HG02571 (cell line): ENCODE measurements around the gene TUBA4A.
"Not testable (repeated sequence)": the region's sequence is repeated elsewhere in the genome, so short reads cannot be mapped to it uniquely, and the experiment has no call there.

Source experiments
- ATAC-seq: cut with Tn5 transposase; IDR thresholded peaks from one replicate; pipeline ENCODE4 v1.9.1; 2021; ENCODE audit warnings: mild to moderate bottlenecking, moderate library complexity; ENCODE audit not compliant: unreplicated experiment

The TUBA4A gene

DNA sequence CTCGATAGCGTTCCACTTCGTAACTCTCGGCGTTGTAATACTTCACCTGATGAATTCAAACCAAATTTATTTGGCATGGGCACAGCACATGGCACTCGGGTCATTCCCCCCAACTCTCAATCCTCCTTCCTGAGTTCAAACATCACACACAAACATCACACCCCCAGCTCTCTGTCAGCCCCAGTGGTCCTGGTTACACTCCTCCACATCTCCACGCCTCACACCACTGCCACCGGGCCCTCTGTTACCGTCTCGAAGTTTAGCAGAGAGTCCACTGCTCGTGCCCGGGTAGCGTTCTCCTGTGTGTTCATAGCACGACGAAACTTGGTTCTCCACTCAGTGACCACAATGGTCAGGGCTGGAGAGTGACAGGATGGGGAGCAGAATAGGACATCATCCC lies 39.6 kb downstream of the TUBA4A start:
- no peak for ATAC-seq

DNA sequence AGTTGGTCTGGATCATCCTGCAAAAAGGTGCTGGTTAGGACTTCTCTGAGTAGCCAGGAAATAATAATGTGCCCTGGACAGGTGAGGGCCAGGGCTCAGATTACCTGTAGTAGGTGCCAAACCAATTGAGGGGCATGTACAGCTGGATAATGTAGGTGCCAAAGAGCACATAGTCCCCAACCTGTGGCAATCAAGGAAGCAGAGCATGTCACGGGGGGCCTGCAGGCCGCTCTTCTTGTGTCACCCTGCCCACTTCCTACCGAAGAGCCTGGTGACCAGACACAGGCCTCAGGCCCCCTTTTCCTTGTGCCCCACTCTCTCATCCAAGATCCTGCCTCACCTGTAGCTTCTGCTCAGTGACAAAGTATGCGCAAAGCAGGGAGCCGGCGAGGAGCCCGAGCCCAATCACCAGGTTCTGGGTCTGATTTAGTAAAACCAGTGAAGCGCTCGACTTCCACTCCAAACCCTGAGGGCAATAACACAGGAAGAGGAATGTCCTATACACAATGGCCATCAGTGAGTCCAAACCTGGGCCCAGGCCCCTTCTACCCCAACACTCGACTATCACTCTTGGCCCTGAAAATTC lies 40.1 kb downstream of the TUBA4A start:
- ATAC-seq: no peak

DNA sequence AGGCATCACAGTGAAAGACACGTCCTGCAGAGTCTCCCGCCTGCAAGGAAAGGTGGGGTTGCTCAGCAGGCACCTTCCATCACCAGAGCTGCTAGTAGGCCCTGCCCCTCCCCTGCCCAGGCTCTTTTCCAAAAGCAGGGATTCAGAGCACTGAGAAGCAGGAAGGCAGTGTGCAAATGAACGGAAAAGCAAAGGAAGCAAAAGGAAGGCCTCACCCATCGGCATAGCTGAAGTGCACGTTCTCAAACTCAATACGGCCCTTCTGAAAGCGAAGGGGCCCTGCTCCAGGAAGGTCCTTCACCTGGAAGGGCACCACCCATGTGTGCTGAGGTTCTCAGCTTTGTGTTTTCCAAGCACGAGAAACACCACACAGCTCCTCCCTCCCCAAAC lies 40.7 kb downstream of the TUBA4A start:
- no peak for ATAC-seq

DNA sequence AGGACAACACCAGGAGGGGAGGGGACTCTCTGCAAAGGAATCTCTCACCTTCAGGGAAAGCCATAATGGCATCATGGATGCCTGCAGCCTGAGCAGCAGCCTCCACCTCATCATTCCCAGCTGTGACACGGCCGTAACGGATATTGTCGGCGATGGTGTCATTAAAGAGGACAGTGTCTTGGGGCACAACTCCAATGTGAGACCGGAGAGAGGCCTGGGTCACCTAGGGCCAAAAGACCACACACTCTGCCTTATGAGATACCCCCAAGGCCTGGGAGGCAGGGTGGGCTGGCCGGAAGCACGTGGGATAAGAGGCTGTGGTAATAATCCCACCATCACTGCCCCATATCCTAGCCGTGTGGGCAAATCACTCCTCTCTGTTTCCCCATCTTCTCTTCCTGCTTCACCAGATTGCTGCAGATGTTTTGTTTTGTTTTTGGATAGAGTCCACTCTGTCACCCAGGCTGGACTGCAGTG lies 42.8 kb downstream of the TUBA4A start:
- ATAC-seq: no peak

DNA sequence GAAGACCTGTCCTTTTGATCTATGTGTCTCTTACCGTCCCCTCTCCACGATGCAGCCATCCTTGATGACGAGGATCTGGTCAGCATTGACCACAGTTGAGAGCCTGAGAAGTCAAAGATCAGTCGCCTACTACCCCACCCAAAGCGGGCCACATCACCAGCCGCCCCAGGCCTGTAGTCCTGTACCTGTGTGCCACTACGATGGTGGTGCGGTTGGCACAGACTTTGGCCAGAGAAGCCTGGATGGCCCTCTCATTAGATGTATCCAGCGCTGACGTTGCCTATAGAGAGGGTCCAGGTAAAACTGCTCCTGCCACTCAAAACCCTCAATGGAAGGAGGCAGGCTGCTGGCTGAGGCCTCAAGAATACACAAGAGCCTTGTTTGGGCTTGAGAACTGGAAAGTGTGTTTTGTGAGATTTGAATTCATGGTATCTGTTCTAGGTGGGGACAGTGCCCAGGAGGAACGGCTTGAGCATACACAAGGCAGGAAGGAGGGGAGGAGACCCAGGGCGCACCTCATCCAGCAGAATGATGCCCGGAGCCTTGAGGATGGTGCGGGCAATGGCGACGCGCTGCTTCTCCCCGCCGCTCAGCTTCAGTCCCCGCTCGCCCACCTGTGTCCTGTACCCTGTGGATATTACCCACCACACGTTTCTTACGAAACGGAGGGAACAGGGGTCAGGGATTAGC lies 43.4 kb downstream of the TUBA4A start:
- ATAC-seq: no peak

DNA sequence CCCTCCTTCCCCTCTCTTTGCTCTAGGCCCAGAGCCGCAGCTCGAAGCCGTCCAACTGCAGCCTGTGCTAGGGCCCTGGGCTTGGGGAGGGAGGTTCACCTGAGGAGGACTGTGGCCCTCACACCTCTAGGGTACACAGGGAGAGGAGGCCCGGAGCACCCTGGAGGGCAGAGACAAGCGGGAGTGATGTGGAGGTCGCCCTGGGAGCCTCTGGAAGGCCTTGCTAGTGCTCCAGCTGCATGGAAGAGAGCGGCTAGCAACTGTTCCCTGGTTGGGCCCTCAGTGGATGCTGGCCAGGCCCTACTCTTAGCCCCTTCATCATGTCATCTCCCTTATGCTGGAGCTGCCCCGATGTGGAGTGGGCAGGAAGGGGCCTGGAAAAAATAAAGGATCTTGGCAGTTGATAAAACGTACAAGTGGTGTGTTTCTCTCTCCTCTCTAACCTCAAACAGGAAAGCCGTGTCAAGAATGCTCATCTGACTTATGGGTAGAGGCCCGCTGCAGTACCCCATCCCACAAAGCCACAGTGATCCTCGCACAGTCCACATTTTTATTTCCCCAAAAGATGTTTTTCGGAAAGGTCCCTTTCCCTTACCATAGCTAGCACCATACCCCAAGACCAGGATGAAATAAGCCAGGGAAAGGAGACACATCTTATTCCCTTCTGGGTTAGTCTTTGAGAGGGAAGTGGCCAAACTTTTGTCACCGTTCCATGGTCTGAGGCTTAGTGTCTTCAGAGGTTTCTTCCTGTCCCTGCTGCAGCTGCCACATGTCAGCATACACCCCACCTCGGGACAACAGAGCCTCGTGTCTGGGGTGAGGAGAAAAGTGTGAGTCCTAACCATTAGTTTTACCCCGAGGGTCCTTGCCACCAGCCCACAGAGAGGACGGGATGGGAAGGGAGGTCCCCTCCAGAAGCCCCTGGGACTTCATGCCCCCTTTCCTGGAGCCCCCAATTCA lies 44.2 kb downstream of the TUBA4A start:
- no peak for ATAC-seq

DNA sequence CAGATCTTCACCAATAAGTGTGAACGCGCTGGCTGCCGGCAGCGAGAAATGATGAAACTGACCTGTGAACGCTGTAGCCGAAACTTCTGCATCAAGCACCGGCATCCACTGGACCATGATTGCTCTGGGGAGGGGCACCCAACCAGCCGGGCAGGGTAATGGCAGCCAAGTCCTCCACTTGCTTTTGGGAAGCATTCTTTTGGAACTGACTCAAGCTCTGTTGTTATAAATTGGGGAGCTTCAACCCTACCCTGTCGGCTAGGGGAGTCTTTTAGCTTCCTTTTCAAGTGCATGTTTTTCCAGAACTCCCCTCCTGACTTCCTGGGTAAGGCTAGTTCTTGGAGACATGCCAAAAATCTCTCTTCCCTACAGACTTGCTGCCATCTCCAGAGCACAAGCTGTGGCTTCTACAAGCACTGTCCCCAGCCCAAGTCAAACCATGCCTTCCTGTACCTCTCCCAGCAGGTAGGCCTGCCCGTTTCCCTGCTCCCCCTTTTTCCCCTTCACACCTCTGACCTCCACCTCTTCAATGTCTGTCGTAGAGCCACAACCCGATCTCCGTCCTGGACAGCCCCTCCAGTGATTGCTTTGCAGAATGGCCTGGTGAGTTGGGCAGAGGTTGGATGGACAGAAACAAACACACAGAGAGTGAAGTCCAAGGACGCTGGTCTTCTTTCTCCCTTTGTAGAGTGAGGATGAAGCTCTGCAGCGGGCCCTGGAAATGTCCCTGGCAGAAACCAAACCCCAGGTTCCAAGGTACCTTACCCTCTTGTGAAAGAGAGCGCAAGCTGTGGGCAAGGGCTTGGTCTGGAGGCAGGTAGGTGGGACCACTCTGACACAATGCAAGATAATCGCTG lies 45.6 kb downstream of the TUBA4A start:
- ATAC-seq: no peak

DNA sequence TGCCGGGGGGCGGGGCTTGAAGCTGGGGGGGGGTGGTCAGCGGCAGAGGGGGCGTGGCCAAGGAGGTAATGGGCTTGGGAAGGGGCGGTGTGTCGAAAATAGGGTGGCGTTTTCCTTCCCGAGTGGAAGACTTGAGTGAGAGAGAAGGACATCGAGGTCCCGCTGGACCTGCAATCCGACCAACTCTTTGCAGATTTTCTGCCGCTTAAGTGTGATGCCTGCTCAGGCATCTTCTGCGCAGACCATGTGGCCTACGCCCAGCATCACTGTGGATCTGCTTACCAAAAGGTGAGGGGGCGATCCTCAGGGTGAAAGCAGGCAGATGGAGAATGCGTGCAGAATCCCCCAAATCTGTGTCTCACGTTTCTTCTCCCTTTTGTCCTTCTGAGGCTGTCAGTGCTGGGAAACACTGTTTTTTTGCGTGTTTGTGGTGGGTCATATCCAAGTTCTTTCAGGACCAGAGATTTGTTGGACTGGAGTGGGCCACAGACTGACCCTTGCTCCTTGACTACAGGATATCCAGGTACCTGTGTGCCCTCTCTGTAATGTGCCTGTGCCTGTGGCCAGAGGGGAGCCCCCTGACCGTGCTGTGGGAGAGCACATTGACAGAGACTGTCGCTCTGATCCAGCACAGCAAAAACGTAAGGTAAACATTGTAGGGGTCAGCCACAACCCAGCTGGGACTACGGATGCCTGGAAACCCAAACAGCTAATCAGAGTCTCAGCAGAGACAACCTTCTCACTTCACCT lies 46.4 kb downstream of the TUBA4A start:
- ATAC-seq: no peak

DNA sequence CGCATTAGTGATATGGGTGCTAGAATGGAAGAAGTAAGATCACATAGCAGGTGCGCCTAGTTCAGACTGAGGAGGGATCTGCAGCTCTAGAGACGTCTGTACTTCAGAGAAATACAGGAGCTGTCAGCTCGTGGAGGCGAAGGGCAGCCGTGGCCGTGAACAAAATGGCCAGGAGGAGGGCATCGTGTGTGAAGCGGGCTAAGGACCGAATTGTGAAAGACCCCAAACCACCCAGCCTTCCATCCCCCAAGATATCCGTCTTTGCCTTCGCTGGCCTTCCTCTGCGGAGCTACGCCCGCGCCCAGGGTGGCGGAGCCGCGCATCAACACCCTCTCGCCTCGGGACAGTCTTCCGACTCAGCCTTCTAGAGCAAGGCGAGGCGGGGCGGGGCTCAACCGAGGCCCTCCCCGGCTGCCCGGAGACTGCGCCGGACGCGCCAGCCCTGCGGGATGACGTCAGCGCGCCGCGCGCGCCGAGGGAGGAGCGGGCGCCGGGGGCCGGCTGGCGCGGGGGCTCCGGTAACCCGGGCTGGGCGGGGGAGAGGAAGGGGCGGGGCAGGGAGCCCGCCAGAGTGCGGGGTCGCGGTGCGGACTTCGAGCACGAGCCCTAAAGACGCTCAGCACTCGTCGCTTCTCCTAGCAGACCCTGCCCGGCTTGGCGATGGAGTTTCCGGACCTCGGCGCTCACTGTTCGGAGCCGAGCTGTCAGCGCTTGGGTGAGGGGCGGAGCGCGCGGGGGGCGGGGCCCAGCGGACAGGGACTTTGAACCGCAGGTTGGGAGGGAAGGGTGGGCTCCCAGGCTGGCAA lies 47.2 kb downstream of the TUBA4A start, which contains the start of gene ZFAND2B:
Gene ZFAND2B (plus strand): TSS at position 455 of the 806 bp plus-strand sequence. CDS start 206 bp downstream, at position 661.
- peak; percentile 97 for ATAC-seq

DNA sequence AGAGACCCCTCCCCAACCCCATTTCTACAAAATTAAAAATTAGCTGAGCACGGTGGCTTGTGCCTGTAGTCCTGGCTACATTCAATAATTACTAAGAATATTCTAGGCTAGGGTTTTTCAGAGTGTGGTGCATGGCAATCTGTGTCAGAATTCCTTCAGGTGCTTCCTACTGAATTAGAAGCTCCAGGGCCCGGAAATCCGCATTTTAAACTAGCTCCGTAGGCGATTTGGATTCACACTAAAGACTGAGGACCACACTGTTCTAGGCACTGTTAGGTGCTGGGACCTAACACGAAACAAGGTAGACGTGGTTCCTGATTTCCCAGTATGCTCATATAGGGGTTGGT lies 47.8 kb downstream of the TUBA4A start:
- no peak for ATAC-seq

DNA sequence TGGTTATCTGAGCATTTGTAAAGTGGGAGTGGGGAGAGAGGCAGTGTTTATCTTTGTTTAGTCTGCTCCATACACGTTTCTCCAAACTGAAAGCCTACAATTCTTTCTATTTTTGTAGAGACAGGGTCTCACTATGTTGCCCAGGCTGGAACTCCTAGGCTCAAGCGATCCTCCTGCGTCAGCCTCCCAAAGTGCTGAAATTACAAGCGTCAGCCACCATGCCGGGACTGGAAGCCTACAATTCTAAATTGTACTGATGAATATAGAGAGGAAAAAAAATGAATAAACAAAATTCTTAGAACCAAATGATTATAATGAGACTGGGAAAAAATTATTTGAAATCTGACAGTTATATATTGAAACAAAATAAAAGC lies 48.6 kb downstream of the TUBA4A start:
- no peak for ATAC-seq

DNA sequence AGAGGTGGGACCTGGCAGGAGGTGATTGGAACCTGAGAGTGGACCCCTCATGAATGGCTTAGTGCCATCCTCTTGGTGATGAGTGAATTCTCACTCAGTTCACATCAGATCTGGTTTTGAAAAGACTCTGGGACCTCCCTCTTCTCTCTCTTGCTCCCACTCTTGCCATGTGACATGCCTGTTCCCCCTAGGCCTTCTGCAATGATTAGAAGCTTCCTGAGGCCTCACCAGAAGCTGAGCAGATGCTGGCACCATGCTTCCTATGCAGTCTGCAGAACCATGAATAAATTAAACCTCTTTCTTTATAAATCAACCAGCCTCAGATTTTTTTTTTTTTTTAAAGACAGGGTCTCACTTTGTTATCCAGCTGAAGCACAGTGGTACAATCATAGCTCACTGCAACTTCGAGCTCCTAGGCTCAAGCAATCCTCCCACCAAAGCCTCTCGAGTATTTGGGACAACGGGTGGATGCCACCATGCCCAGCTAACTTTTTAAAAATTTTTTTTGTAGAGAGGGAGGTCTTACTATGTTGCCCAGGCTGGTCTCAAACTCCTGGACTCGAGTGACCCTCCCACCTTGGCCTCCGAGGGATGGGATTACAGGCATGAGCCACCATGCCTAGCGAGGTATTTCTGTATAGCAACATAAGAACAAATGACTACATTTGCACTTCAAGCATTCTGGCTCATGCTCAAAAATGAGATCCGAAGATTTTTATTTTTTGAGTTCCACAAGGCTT lies 49.1 kb downstream of the TUBA4A start:
- ATAC-seq: no peak

DNA sequence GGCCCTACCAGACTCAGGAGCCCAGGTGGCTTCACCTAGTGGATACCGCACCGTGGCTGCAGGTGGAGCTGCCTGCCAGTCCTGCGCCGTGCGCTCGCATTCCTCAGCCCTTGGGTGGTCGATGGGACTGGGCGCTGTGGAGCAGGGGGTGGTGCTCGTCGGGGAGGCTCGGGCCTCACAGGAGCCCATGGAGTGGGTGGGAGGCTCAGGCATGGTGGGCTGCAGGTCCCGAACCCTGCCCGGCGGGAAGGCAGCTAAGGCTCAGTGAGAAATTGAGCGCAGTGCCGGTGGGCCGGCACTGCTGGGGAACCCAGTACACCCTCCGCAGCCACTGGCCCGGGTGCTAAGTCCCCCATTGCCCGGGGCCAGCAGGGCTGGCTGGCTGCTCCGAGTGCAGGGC lies 52.4 kb downstream of the TUBA4A start:
- not testable (repeated sequence) for ATAC-seq

DNA sequence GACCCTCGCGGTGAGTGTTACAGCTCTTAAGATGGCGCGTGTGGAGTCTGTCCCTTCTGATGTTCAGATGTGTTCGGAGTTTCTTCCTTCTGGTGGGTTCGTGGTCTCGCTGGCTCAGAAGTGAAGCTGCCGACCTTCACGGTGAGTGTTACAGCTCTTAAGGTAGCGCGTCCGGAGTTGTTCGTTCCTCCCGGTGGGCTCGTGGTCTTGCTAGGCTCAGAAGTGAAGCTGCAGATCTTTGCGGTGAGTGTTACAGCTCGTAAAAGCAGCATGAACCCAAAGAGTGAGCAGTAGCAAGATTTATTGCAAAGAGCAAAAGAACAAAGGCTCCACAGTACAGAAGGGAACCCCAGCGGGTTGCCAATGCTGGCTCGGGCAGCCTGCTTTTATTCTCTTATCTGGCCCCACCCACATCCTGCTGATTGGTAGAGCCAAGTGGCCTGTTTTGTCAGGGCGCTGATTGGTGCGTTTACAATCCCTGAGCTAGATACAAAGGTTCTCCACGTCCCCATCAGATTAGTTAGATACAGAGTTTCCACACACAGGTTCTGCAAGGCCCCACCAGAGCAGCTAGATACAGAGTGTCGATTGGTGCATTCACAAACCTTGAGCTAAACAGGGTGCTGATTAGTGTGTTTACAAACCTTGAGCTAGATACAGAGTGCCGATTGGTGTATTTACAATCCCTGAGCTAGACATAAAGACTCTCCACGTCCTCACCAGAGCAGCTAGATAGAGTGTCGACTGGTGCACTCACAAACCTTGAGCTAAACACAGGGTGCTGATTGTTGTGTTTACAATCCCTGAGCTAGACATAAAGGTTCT lies 53.0 kb downstream of the TUBA4A start:
- not testable (repeated sequence) for ATAC-seq
